HG02852 (cell line): ENCODE data around the gene SERPINA3.
"Not testable (repeated sequence)": the region's sequence is repeated elsewhere in the genome, so short reads cannot be mapped to it uniquely, and the experiment has no call there.

ENCODE experiments used
- ATAC-seq: cut with Tn5 transposase; IDR thresholded peaks from one replicate; pipeline ENCODE4 v1.9.1; 2021; ENCODE audit warnings: mild to moderate bottlenecking, moderate library complexity; ENCODE audit not compliant: unreplicated experiment

Gene SERPINA3

GRCh38 chr14:94612174-94612573, at the start of gene SERPINA3:
SERPINA3 (plus strand) TSS chr14:94612391; CDS start chr14:94614442, 2,051 bp downstream.
- no peak for ATAC-seq

- no peak for ATAC-seq
Measured at GRCh38 chr14:94562941-94563883, 49.0 kb upstream of the SERPINA3 start.

- no peak for ATAC-seq
Measured at GRCh38 chr14:94564381-94564780, 47.8 kb upstream of the SERPINA3 start.

GRCh38 chr14:94568186-94568585, 44.0 kb upstream of the SERPINA3 start:
- no peak for ATAC-seq

GRCh38 chr14:94569381-94570001, 42.7 kb upstream of the SERPINA3 start:
- ATAC-seq, result no peak

- no peak for ATAC-seq
Measured at GRCh38 chr14:94570002-94570400, 42.2 kb upstream of the SERPINA3 start.

GRCh38 chr14:94570440-94570839, 41.8 kb upstream of the SERPINA3 start:
- no peak for ATAC-seq

- ATAC-seq, result no peak
Measured at GRCh38 chr14:94571395-94571794, 40.8 kb upstream of the SERPINA3 start.

- ATAC-seq, result no peak
Measured at GRCh38 chr14:94571950-94572349, 40.2 kb upstream of the SERPINA3 start.

GRCh38 chr14:94572637-94573303, 39.4 kb upstream of the SERPINA3 start:
- no peak for ATAC-seq

- no peak for ATAC-seq
Measured at GRCh38 chr14:94573475-94574277, 38.5 kb upstream of the SERPINA3 start.

- ATAC-seq, result no peak
Measured at GRCh38 chr14:94574336-94574735, 37.9 kb upstream of the SERPINA3 start.

- ATAC-seq, result no peak
Measured at GRCh38 chr14:94575730-94576585, 36.2 kb upstream of the SERPINA3 start.

- ATAC-seq, result not testable (repeated sequence)
Measured at GRCh38 chr14:94577472-94577871, 34.7 kb upstream of the SERPINA3 start.

GRCh38 chr14:94578712-94579111, 33.5 kb upstream of the SERPINA3 start:
- no peak for ATAC-seq

- ATAC-seq, result no peak
Measured at GRCh38 chr14:94581127-94581999, 30.8 kb upstream of the SERPINA3 start, which contains the start of gene SERPINA5. SERPINA5 (plus strand) TSS chr14:94581426; CDS start chr14:94587363, 5,937 bp downstream.

GRCh38 chr14:94582199-94582750, 29.9 kb upstream of the SERPINA3 start:
- no peak for ATAC-seq

GRCh38 chr14:94582851-94583250, 29.3 kb upstream of the SERPINA3 start:
- no peak for ATAC-seq
